Measurements from ENCODE around the gene TTC28.

GRCh38 chr22:28647216-28647615 is 32.4 kb downstream of the TTC28 start:
- TF ChIP-seq, protein P1, sequence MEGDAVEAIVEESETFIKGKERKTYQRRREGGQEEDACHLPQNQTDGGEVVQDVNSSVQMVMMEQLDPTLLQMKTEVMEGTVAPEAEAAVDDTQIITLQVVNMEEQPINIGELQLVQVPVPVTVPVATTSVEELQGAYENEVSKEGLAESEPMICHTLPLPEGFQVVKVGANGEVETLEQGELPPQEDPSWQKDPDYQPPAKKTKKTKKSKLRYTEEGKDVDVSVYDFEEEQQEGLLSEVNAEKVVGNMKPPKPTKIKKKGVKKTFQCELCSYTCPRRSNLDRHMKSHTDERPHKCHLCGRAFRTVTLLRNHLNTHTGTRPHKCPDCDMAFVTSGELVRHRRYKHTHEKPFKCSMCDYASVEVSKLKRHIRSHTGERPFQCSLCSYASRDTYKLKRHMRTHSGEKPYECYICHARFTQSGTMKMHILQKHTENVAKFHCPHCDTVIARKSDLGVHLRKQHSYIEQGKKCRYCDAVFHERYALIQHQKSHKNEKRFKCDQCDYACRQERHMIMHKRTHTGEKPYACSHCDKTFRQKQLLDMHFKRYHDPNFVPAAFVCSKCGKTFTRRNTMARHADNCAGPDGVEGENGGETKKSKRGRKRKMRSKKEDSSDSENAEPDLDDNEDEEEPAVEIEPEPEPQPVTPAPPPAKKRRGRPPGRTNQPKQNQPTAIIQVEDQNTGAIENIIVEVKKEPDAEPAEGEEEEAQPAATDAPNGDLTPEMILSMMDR (IDR thresholded peaks at IDR 0.05; ENCODE audit: low read depth, low read length): no peak
- no peak for TF ChIP-seq MYC (IDR thresholded peaks at IDR 0.05; ENCODE audit: low read depth, low read length)
- no peak for TF ChIP-seq POLR2A (IDR thresholded peaks at IDR 0.05; ENCODE audit: extremely low read depth, insufficient read length)
- TF ChIP-seq, protein P2, sequence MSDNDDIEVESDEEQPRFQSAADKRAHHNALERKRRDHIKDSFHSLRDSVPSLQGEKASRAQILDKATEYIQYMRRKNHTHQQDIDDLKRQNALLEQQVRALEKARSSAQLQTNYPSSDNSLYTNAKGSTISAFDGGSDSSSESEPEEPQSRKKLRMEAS (IDR thresholded peaks at IDR 0.05; ENCODE audit: low read depth, low read length): no peak

Data from NB4 (cell line).